GM12878 (cell line): ENCODE measurements around the gene RIMBP2. TPM values are rescaled to one million over a fixed set of nuclear protein-coding genes. Genes with fewer than 3 reads are reported as not detected.

Experiments
- ATAC-seq: fragments of 200-7000 bp; cut with Tn5 transposase; 3 replicates; pipeline ENCODE4 v1.9.1; 2020; ENCODE audit warnings: mild to moderate bottlenecking, moderate library complexity
- BruUV-seq: library from RNA; stranded (reverse); fragments of 400-500 nt; replicated peaks from 2 replicates; lab custom pipeline; 2021; lab: Mats Ljungman, UMichigan
- CTCF ChIA-PET: fragments of 300-600 bp; sonication (Branson Sonifier 250); formaldehyde crosslinking; extraction: SDS; loops from one replicate; lab custom pipeline; 2021; ENCODE audit warnings: inconsistent platforms; lab: Yijun Ruan, JAX
- POLR2A ChIA-PET: fragments of 350-600 bp; formaldehyde crosslinking; extraction: SDS; loops from one replicate; lab custom pipeline; 2021; ENCODE audit warnings: inconsistent platforms; lab: Charles Lee
- RAD21 ChIA-PET: fragments of 300-600 bp; sonication (Branson Sonifier 250); formaldehyde crosslinking; loops from one replicate; lab custom pipeline; 2023; ENCODE audit warnings: antibody characterized with exemption; ENCODE audit not compliant: unreplicated experiment; lab: Charles Lee
- SMC1A ChIA-PET: fragments of 300-600 bp; sonication (Branson Sonifier 250); formaldehyde crosslinking; loops from one replicate; lab custom pipeline; 2023; ENCODE audit not compliant: unreplicated experiment, uncharacterized antibody; lab: Charles Lee
- DNase-seq: peaks from one replicate; pipeline ENCODE4 v3.0.0-alpha.2; 2011; ENCODE audit warnings: low read depth, low spot score
- FAIRE-seq: peaks from 3 replicates; lab custom pipeline; 2011; peaks lifted over from hg19 to GRCh38; lab: Jason Lieb, UNC
- H2AFZ ChIP-seq: 2 replicates; pipeline ENCODE4 v1.6.0; 2011; ENCODE audit warnings: low read depth, low read length, control low read depth; ENCODE audit not compliant: control insufficient read depth
- H3K27ac ChIP-seq: 2 replicates; pipeline ENCODE4 v1.5.1; 2011; ENCODE audit warnings: control low read depth; ENCODE audit not compliant: control insufficient read depth, insufficient read depth
- H3K27me3 ChIP-seq, 2 experiments: replicated peaks in 1 of 2; 2 replicates each; pipeline versions ENCODE4 v1.6.0 to v1.6.1; 2011; ENCODE audit warnings: low read length in 1 of 2; ENCODE audit not compliant: control insufficient read depth in 2 of 2, insufficient read depth in 2 of 2
- H3K36me3 ChIP-seq, 2 experiments: 2 replicates each; pipeline ENCODE4 v1.5.1; 2011; ENCODE audit warnings: low read length in 1 of 2; ENCODE audit not compliant: control insufficient read depth in 2 of 2, insufficient read depth in 2 of 2
- H3K4me1 ChIP-seq: 2 replicates; pipeline ENCODE4 v1.6.1; 2011; ENCODE audit warnings: mild to moderate bottlenecking, low read length, moderate library complexity, mixed read lengths; ENCODE audit not compliant: control insufficient read depth, insufficient read depth
- H3K4me2 ChIP-seq: 2 replicates; pipeline ENCODE4 v1.6.0; 2011; ENCODE audit warnings: control low read depth; ENCODE audit not compliant: control insufficient read depth, insufficient read depth
- H3K4me3 ChIP-seq: fragments of 200-600 bp; sonication (generic); 2 replicates; pipeline ENCODE4 v1.5.1; 2016
- H3K79me2 ChIP-seq: 2 replicates; pipeline ENCODE4 v1.6.0; 2011; ENCODE audit warnings: low read length; ENCODE audit not compliant: control insufficient read depth, insufficient read depth
- H3K9ac ChIP-seq: 2 replicates; pipeline ENCODE4 v1.8.0; 2011; ENCODE audit warnings: low read length, control low read depth, mixed read lengths; ENCODE audit not compliant: control insufficient read depth, insufficient read depth
- H3K9me3 ChIP-seq: replicated peaks from 3 replicates; pipeline ENCODE4 v1.5.1; 2011; ENCODE audit warnings: mild to moderate bottlenecking, low read length; ENCODE audit not compliant: control insufficient read depth, insufficient read depth
- H4K20me1 ChIP-seq: 2 replicates; pipeline ENCODE4 v1.6.0; 2011; ENCODE audit not compliant: control insufficient read depth, insufficient read depth
- CEBPB ChIP-seq, 2 experiments: fragments of 150-350 bp in 1 of 2; IDR thresholded peaks; 2 replicates each; pipeline ENCODE4 v1.6.1; 2012 to 2014; ENCODE audit warnings: low read depth in 2 of 2, low read length in 2 of 2, borderline replicate concordance in 1 of 2, inconsistent platforms in 1 of 2
- GATAD2B ChIP-seq: fragments of 450-650 bp; conservative IDR thresholded peaks from 2 replicates; pipeline ENCODE4 v1.6.1; 2017; ENCODE audit warnings: low read depth, mild to moderate bottlenecking, moderate library complexity
- JUND ChIP-seq: IDR thresholded peaks from 2 replicates; pipeline ENCODE4 v1.6.1; 2012; ENCODE audit warnings: low read depth, mild to moderate bottlenecking, low read length, improper control_type of control experiment, moderate library complexity
- NR2C2 ChIP-seq: IDR thresholded peaks from 2 replicates; pipeline ENCODE4 v1.6.1; 2011; ENCODE audit warnings: borderline replicate concordance, low read depth; ENCODE audit not compliant: control insufficient read depth, insufficient read length
- POLR2AphosphoS5 ChIP-seq: IDR thresholded peaks from 2 replicates; pipeline ENCODE4 v1.6.1; 2011; ENCODE audit warnings: mild to moderate bottlenecking, low read length, inconsistent platforms
- YBX1 ChIP-seq: fragments of 450-650 bp; IDR thresholded peaks from 2 replicates; pipeline ENCODE4 v1.6.1; 2016; ENCODE audit warnings: antibody characterized with exemption
- ZBED1 ChIP-seq: IDR thresholded peaks from 2 replicates; pipeline ENCODE4 v1.6.1; 2016; ENCODE audit warnings: borderline replicate concordance
- WGBS: methylation state at CpG from one replicate; pipeline ENCODE4 v1.1.6; 2016; ENCODE audit warnings: low lambda C conversion rate; ENCODE audit not compliant: insufficient replicate concordance, insufficient coverage; ENCODE audit errors: missing lambda C conversion rate; 5-methylcytosine and 5-hydroxymethylcytosine counted together
- in situ Hi-C: fragments of 300-500 bp; cut with MboI; formaldehyde crosslinking; loops from 9 replicates; pipeline ENCODE4 v1.14.3; 2018; ENCODE audit warnings: mixed read lengths
- intact Hi-C: fragments of 100-400 bp; cut with micrococcal nuclease; formaldehyde crosslinking; loops from one replicate; pipeline ENCODE4 v1.14.2; 2022; ENCODE audit not compliant: unreplicated experiment
- polyA plus RNA-seq, 11 experiments: library from polyadenylated mRNA; depleted of rRNA in 4 of 11; unstranded in 6 of 11; stranded (reverse) in 5 of 11; fragments of >200 nt; fragmentation: Nextera tagmentation in 4 of 11; fragmentation: Illumina TruSeq in 1 of 11; extraction: Ambion mirVana in 4 of 11; extraction: Trizol in 1 of 11; gene quantifications; 1 replicate in 1 of 11; 2 replicates in 10 of 11; pipeline versions ENCODE4 v1.2.1 to v1.2.3, GENCODE V29; 2011 to 2016; ENCODE audit warnings: inconsistent platforms in 2 of 11, missing spikeins in 2 of 11, low read depth in 1 of 11
- total RNA-seq, 4 experiments: library from RNA; depleted of rRNA in 3 of 4; stranded (reverse); fragments of >200 nt in 3 of 4; fragmentation: Illumina TruSeq in 1 of 4; extraction: Trizol in 1 of 4; gene quantifications; 2 replicates each; pipeline versions ENCODE4 v1.2.1 to v1.2.3, GENCODE V29; 2013 to 2021
- TF ChIP-seq, protein P1 (sequence below): IDR thresholded peaks from 2 replicates; pipeline ENCODE4 v1.6.1; 2012; ENCODE audit warnings: low read length, inconsistent platforms
- TF ChIP-seq, protein P2 (sequence below): fragments of 450-650 bp; IDR thresholded peaks from 2 replicates; pipeline ENCODE4 v1.6.1; 2016; ENCODE audit warnings: mild to moderate bottlenecking
- TF ChIP-seq, protein P3 (sequence below): fragments of 450-650 bp; IDR thresholded peaks from 2 replicates; pipeline ENCODE4 v1.6.1; 2016; ENCODE audit warnings: mild to moderate bottlenecking, moderate library complexity, borderline replicate concordance

Gene RIMBP2
- total and polyA plus RNA-seq, 10 of the 15 experiments (the other 5 are each of a cell fraction or from before 2014, with no cell fraction given), result 0.04 to 2.9 (median 0.07) TPM; not detected in 1

DNA sequence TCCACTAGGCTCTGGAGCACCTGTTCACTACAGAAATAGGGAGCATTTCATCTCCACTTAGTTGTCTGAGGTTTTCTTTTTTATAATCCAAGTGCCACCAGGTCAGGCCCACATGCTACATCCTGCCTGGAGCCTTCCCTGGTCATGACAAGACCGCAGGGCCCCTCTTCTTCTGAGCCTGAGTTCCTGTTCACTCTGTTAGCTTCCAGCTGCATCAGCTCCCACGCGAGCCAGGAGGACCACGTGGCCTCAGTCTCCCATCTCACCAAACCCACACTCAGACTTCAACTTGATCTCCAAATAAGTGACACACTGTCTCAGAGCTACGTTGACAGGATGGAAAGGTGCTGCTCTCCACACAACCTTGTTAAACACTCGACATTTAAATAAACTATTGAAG, 21.0 kb downstream of the RIMBP2 start (continued):
- TF ChIP-seq, protein P1, sequence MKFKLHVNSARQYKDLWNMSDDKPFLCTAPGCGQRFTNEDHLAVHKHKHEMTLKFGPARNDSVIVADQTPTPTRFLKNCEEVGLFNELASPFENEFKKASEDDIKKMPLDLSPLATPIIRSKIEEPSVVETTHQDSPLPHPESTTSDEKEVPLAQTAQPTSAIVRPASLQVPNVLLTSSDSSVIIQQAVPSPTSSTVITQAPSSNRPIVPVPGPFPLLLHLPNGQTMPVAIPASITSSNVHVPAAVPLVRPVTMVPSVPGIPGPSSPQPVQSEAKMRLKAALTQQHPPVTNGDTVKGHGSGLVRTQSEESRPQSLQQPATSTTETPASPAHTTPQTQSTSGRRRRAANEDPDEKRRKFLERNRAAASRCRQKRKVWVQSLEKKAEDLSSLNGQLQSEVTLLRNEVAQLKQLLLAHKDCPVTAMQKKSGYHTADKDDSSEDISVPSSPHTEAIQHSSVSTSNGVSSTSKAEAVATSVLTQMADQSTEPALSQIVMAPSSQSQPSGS, result no peak
- TF ChIP-seq YBX1 (no peak), NR2C2 (no peak), CEBPB (IDR thresholded peaks at IDR 0.05; ENCODE audit: borderline replicate concordance in 1 of 2, low read depth in 2 of 2, low read length in 2 of 2) (no peak)
- TF ChIP-seq, protein P2, sequence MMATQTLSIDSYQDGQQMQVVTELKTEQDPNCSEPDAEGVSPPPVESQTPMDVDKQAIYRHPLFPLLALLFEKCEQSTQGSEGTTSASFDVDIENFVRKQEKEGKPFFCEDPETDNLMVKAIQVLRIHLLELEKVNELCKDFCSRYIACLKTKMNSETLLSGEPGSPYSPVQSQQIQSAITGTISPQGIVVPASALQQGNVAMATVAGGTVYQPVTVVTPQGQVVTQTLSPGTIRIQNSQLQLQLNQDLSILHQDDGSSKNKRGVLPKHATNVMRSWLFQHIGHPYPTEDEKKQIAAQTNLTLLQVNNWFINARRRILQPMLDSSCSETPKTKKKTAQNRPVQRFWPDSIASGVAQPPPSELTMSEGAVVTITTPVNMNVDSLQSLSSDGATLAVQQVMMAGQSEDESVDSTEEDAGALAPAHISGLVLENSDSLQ, result no peak

DNA sequence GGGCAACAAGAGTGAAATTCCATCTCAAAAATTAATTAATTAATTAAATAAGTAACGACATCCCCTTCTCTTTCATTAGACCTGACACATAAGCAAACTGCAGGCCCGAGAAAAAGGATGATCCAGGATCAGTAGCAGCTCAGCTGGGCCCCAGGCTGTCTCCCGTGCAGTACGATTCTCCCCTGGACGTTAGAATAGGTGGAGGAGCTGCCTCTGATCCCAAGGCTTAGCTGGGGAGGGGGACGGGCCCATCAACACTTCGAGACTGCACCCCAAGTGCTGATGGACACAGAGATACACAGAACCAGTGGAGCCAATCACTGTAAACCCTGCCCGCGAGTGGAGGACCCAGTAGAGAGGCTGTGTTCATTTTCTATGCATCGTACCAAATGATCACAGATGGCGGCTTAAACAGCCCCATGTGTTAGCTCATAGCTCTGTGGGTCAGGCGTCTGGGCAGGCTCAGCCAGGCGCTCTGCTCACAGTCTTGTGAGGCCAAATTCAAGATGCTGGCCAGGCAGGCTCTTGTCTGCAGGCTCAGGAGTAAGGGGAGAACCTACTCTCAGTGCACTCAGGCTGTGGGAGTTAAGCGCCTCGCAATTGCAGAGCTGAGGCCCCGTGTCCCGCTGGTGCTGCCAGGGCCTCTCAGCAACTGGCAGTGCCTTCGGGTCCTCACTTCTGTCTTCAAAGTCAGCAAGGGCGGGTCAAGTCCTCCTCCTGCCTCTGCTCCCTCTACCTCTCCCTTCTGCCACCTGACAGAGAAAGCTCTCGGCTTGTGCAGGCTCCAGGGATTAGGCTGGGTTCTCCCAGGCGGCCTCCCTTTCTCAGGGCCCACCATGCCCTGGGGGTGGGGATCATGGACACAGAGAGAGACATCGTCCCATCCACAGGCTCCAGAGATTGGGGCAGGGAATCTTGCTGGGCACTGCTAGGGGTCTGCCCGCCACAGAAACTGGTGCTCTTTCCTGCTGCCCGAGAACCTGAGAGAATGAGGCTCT, 26.4 kb downstream of the RIMBP2 start:
- H3K36me3 ChIP-seq, result no peaks in the 10 kb centered on the region
- H3K27ac ChIP-seq, result no peak overlapping the region
- WGBS, result 37% methylated on average over 23 of the region's 24 CpGs
- no peaks in the 10 kb centered on the region; the same call in 1 of the 2 replicates for H3K79me2 ChIP-seq
- no peak overlapping the region for H3K9ac ChIP-seq
- BruUV-seq, result no TSS peak
- H3K9me3 ChIP-seq, result no peaks in the 10 kb centered on the region
- no peak overlapping the region for H2AFZ ChIP-seq
- SMC1A ChIA-PET, result no interaction called here
- POLR2A ChIA-PET, result no interaction called here
- in situ Hi-C loops (no loop called here), intact Hi-C loops (no loop called here)
- CTCF ChIA-PET, result no interaction called here
- H3K4me3 ChIP-seq, result no peak overlapping the region
- no peaks in the 10 kb centered on the region; the same call in 1 of the 2 replicates for H4K20me1 ChIP-seq
- ATAC-seq, result no peak
- no peak for FAIRE-seq
- no peak overlapping the region for H3K4me2 ChIP-seq
- DNase-seq, result no peak
- RAD21 ChIA-PET, result no interaction called here
- H3K4me1 ChIP-seq, result no peaks in the 10 kb centered on the region
- H3K27me3 ChIP-seq, result no peaks in the 10 kb centered on the region
- TF ChIP-seq ZBED1 (no peak), POLR2AphosphoS5 (no peak), JUND (no peak), GATAD2B (no peak)
- TF ChIP-seq, protein P3, sequence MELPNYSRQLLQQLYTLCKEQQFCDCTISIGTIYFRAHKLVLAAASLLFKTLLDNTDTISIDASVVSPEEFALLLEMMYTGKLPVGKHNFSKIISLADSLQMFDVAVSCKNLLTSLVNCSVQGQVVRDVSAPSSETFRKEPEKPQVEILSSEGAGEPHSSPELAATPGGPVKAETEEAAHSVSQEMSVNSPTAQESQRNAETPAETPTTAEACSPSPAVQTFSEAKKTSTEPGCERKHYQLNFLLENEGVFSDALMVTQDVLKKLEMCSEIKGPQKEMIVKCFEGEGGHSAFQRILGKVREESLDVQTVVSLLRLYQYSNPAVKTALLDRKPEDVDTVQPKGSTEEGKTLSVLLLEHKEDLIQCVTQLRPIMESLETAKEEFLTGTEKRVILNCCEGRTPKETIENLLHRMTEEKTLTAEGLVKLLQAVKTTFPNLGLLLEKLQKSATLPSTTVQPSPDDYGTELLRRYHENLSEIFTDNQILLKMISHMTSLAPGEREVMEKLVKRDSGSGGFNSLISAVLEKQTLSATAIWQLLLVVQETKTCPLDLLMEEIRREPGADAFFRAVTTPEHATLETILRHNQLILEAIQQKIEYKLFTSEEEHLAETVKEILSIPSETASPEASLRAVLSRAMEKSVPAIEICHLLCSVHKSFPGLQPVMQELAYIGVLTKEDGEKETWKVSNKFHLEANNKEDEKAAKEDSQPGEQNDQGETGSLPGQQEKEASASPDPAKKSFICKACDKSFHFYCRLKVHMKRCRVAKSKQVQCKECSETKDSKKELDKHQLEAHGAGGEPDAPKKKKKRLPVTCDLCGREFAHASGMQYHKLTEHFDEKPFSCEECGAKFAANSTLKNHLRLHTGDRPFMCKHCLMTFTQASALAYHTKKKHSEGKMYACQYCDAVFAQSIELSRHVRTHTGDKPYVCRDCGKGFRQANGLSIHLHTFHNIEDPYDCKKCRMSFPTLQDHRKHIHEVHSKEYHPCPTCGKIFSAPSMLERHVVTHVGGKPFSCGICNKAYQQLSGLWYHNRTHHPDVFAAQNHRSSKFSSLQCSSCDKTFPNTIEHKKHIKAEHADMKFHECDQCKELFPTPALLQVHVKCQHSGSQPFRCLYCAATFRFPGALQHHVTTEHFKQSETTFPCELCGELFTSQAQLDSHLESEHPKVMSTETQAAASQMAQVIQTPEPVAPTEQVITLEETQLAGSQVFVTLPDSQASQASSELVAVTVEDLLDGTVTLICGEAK, result no peak
